Measurements from ENCODE around the gene PRSS1.
"Not testable (repeated sequence)": the region's sequence is repeated elsewhere in the genome, so short reads cannot be mapped to it uniquely, and the experiment has no call there.

The PRSS1 gene

GRCh38 chr7:142759433-142759832 is 10.2 kb downstream of the PRSS1 start:
- no peak for TF ChIP-seq CTCF (IDR thresholded peaks at IDR 0.05; ENCODE audit: poor library complexity, severe bottlenecking)
- no peak overlapping the region for H3K27ac ChIP-seq (ENCODE audit: poor library complexity, severe bottlenecking)
- DNase-seq (ENCODE audit: low spot score) (no peak), ATAC-seq (ENCODE audit: low read depth) (no peak)
- H3K4me3 ChIP-seq (ENCODE audit: severe bottlenecking): no peak overlapping the region
- no peaks in the 10 kb centered on the region for H3K36me3 ChIP-seq (ENCODE audit: low read depth)
- H3K27me3 ChIP-seq (ENCODE audit: insufficient read depth, poor library complexity, severe bottlenecking): no peaks in the 10 kb centered on the region
- no peaks in the 10 kb centered on the region for H3K4me1 ChIP-seq (ENCODE audit: insufficient read depth, poor library complexity, severe bottlenecking)
- H3K9me3 ChIP-seq (ENCODE audit: severe bottlenecking): no peaks in the 10 kb centered on the region

- no peak for ATAC-seq (ENCODE audit: low read depth)
Measured at GRCh38 chr7:142760071-142760642, 10.9 kb downstream of the PRSS1 start.

GRCh38 chr7:142761606-142762005 is 12.3 kb downstream of the PRSS1 start:
- not testable (repeated sequence) for DNase-seq (ENCODE audit: low spot score); H3K27ac ChIP-seq (ENCODE audit: poor library complexity, severe bottlenecking); H3K36me3 ChIP-seq (ENCODE audit: low read depth); H3K4me3 ChIP-seq (ENCODE audit: severe bottlenecking); H3K9me3 ChIP-seq (ENCODE audit: severe bottlenecking); H3K27me3 ChIP-seq (ENCODE audit: insufficient read depth, poor library complexity, severe bottlenecking); H3K4me1 ChIP-seq (ENCODE audit: insufficient read depth, poor library complexity, severe bottlenecking); ATAC-seq (ENCODE audit: low read depth)

More at GRCh38 chr7:142760071-142760642, 10.9 kb downstream of the PRSS1 start:
- Histone ChIP-seq H3K4me3 (ENCODE audit: severe bottlenecking) (no peak overlapping the region), H3K9me3 (ENCODE audit: severe bottlenecking) (no peaks in the 10 kb centered on the region), H3K27me3 (ENCODE audit: insufficient read depth, poor library complexity, severe bottlenecking) (no peaks in the 10 kb centered on the region), H3K36me3 (ENCODE audit: low read depth) (no peaks in the 10 kb centered on the region), H3K27ac (ENCODE audit: poor library complexity, severe bottlenecking) (no peak overlapping the region), H3K4me1 (ENCODE audit: insufficient read depth, poor library complexity, severe bottlenecking) (no peaks in the 10 kb centered on the region)
- no peak for DNase-seq (ENCODE audit: low spot score)
- TF ChIP-seq CTCF (IDR thresholded peaks at IDR 0.05; ENCODE audit: poor library complexity, severe bottlenecking): no peak

GRCh38 chr7:142762104-142762503 is 12.8 kb downstream of the PRSS1 start:
- no peaks in the 10 kb centered on the region for H3K4me1 ChIP-seq (ENCODE audit: insufficient read depth, poor library complexity, severe bottlenecking)
- no peaks in the 10 kb centered on the region for H3K36me3 ChIP-seq (ENCODE audit: low read depth)
- no peaks in the 10 kb centered on the region for H3K27me3 ChIP-seq (ENCODE audit: insufficient read depth, poor library complexity, severe bottlenecking)
- DNase-seq (ENCODE audit: low spot score): no peak
- ATAC-seq (ENCODE audit: low read depth): no peak
- no peak for TF ChIP-seq CTCF (IDR thresholded peaks at IDR 0.05; ENCODE audit: poor library complexity, severe bottlenecking)
- H3K27ac ChIP-seq (ENCODE audit: poor library complexity, severe bottlenecking): no peak overlapping the region
- H3K4me3 ChIP-seq (ENCODE audit: severe bottlenecking): no peak overlapping the region
- no peaks in the 10 kb centered on the region for H3K9me3 ChIP-seq (ENCODE audit: severe bottlenecking)

GRCh38 chr7:142767451-142767850 is 18.2 kb downstream of the PRSS1 start:
- no peaks in the 10 kb centered on the region for H3K4me1 ChIP-seq (ENCODE audit: insufficient read depth, poor library complexity, severe bottlenecking)
- no peak overlapping the region for H3K4me3 ChIP-seq (ENCODE audit: severe bottlenecking)
- no peak overlapping the region for H3K27ac ChIP-seq (ENCODE audit: poor library complexity, severe bottlenecking)
- no peak for TF ChIP-seq CTCF (IDR thresholded peaks at IDR 0.05; ENCODE audit: poor library complexity, severe bottlenecking)
- no peaks in the 10 kb centered on the region for H3K36me3 ChIP-seq (ENCODE audit: low read depth)
- no peak for DNase-seq (ENCODE audit: low spot score)
- no peaks in the 10 kb centered on the region for H3K9me3 ChIP-seq (ENCODE audit: severe bottlenecking)
- no peaks in the 10 kb centered on the region for H3K27me3 ChIP-seq (ENCODE audit: insufficient read depth, poor library complexity, severe bottlenecking)
- no peak for ATAC-seq (ENCODE audit: low read depth)

All from RWPE2 (cell line).